ENCODE measurements around the gene EPHA8. TPM values are rescaled to one million over a fixed set of nuclear protein-coding genes. Genes with fewer than 3 reads are reported as not detected.

EPHA8 gene
- polyA plus RNA-seq, 1 donor (not counting 4 experiments of a cell fraction or from before 2014, with no cell fraction given), result 1.0 TPM

DNA sequence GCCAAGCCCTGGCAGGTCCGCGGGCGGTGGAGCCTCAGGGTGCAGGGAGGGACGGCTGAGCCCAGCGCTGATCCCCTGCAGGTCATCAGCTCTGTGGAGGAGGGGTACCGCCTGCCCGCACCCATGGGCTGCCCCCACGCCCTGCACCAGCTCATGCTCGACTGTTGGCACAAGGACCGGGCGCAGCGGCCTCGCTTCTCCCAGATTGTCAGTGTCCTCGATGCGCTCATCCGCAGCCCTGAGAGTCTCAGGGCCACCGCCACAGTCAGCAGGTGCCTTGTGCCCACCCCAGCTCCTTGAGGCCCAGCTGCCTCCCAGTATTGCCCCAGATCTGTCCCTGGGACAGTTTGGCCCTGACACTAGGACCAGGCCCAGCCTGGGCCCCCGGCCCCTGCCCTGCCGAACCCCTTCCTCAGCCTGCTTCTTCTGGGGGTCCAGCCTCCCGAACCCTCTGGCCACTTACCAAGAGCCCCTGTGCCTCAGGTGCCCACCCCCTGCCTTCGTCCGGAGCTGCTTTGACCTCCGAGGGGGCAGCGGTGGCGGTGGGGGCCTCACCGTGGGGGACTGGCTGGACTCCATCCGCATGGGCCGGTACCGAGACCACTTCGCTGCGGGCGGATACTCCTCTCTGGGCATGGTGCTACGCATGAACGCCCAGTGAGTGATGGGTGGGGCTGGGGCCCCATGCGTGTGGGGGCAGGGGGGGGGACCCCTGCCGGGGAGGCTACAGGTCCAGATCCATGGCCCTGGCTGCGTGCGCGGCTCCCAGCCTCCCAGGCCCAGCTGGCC is 37.7 kb downstream of the EPHA8 start:
- Histone ChIP-seq H3K4me3 (ENCODE audit: control insufficient read depth in 2 of 3, extremely low read depth in 1 of 3, insufficient read depth in 2 of 3, low read depth in 1 of 3, low read length in 3 of 3) (no peak overlapping the region), H4K20me1 (ENCODE audit: control insufficient read depth, extremely low read depth, insufficient read depth, low read length) (no peaks in the 10 kb centered on the region), H3K79me2 (ENCODE audit: control insufficient read depth, insufficient read depth, low read length) (no peaks in the 10 kb centered on the region), H3K9me3 (ENCODE audit: control insufficient read depth, low read depth, low read length) (no peaks in the 10 kb centered on the region), H2AFZ (ENCODE audit: control insufficient read depth, low read length) (no peak overlapping the region), H3K4me2 (ENCODE audit: control insufficient read depth, extremely low read depth, insufficient read depth, low read depth, low read length) (no peak overlapping the region), H3K27me3 (ENCODE audit: control insufficient read depth, extremely low read depth, insufficient read depth, low read length) (peaks cover 22% of the 10 kb centered on the region), H3K4me1 (ENCODE audit: control insufficient read depth, extremely low read depth, insufficient read depth, low read length) (no peaks in the 10 kb centered on the region), H3K9ac (ENCODE audit: control insufficient read depth, extremely low read depth, insufficient read depth, low read length) (no peak overlapping the region), H3K36me3 (ENCODE audit: control insufficient read depth in 2 of 2, extremely low read depth in 1 of 2, insufficient read depth in 2 of 2, low read length in 2 of 2) (no peaks in the 10 kb centered on the region), H3K27ac (ENCODE audit: control insufficient read depth, insufficient read depth, low read length) (no peak overlapping the region), H3K9me1 (ENCODE audit: control insufficient read depth, extremely low read depth, insufficient read depth, low read length) (no peaks in the 10 kb centered on the region)
- no peak for TF ChIP-seq EZH2 (IDR thresholded peaks at IDR 0.05; ENCODE audit: low read length)
- TF ChIP-seq, protein P1, sequence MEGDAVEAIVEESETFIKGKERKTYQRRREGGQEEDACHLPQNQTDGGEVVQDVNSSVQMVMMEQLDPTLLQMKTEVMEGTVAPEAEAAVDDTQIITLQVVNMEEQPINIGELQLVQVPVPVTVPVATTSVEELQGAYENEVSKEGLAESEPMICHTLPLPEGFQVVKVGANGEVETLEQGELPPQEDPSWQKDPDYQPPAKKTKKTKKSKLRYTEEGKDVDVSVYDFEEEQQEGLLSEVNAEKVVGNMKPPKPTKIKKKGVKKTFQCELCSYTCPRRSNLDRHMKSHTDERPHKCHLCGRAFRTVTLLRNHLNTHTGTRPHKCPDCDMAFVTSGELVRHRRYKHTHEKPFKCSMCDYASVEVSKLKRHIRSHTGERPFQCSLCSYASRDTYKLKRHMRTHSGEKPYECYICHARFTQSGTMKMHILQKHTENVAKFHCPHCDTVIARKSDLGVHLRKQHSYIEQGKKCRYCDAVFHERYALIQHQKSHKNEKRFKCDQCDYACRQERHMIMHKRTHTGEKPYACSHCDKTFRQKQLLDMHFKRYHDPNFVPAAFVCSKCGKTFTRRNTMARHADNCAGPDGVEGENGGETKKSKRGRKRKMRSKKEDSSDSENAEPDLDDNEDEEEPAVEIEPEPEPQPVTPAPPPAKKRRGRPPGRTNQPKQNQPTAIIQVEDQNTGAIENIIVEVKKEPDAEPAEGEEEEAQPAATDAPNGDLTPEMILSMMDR (optimal IDR thresholded peaks at IDR 0.05 in 1 of 3, IDR thresholded peaks at IDR 0.05 in 1 of 3, conservative IDR thresholded peaks at IDR 0.05 in 1 of 3; ENCODE audit: extremely low read depth in 1 of 3, insufficient read depth in 2 of 3, low read length in 3 of 3), result no peak
- DNase-seq (ENCODE audit: low read depth, low spot score) (no peak), FAIRE-seq (no peak)
- dilution Hi-C loops (cut with MboI; ENCODE audit: extremely low pct_ligation_motif_present, low sequenced_read_pairs), result no loop called here

DNA sequence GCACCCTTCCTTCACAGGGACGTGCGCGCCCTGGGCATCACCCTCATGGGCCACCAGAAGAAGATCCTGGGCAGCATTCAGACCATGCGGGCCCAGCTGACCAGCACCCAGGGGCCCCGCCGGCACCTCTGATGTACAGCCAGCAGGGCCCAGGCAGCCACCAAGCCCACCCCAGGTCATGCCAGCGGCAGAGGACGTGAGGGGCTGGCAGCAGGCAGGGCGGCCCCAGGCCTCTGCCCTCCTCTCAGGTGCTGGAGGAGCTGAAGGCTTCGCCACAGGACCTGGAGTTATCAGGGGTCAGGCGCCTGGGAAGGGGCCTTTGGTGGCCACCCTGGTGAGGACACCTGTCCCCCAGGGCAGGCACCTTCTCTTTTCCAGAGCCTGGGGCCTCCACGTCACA is 38.3 kb downstream of the EPHA8 start:
- DNase-seq (ENCODE audit: low read depth, low spot score) (no peak), FAIRE-seq (no peak)
- H2AFZ ChIP-seq (ENCODE audit: control insufficient read depth, low read length), result no peak overlapping the region
- no peak overlapping the region for H3K27ac ChIP-seq (ENCODE audit: control insufficient read depth, insufficient read depth, low read length)
- no peaks in the 10 kb centered on the region for H3K36me3 ChIP-seq (ENCODE audit: control insufficient read depth in 2 of 2, extremely low read depth in 1 of 2, insufficient read depth in 2 of 2, low read length in 2 of 2)
- H3K4me2 ChIP-seq (ENCODE audit: control insufficient read depth, extremely low read depth, insufficient read depth, low read depth, low read length), result no peak overlapping the region
- H3K79me2 ChIP-seq (ENCODE audit: control insufficient read depth, insufficient read depth, low read length), result no peaks in the 10 kb centered on the region
- H3K9me3 ChIP-seq (ENCODE audit: control insufficient read depth, low read depth, low read length), result no peaks in the 10 kb centered on the region
- no peak for TF ChIP-seq EZH2 (IDR thresholded peaks at IDR 0.05; ENCODE audit: low read length)
- TF ChIP-seq, protein P1 (optimal IDR thresholded peaks at IDR 0.05 in 1 of 3, IDR thresholded peaks at IDR 0.05 in 1 of 3, conservative IDR thresholded peaks at IDR 0.05 in 1 of 3; ENCODE audit: extremely low read depth in 1 of 3, insufficient read depth in 2 of 3, low read length in 3 of 3), result no peak
- peaks cover 24% of the 10 kb centered on the region for H3K27me3 ChIP-seq (ENCODE audit: control insufficient read depth, extremely low read depth, insufficient read depth, low read length)
- no peaks in the 10 kb centered on the region for H4K20me1 ChIP-seq (ENCODE audit: control insufficient read depth, extremely low read depth, insufficient read depth, low read length)
- dilution Hi-C loops (cut with MboI; ENCODE audit: extremely low pct_ligation_motif_present, low sequenced_read_pairs), result no loop called here
- H3K4me1 ChIP-seq (ENCODE audit: control insufficient read depth, extremely low read depth, insufficient read depth, low read length), result no peaks in the 10 kb centered on the region
- no peaks in the 10 kb centered on the region for H3K9me1 ChIP-seq (ENCODE audit: control insufficient read depth, extremely low read depth, insufficient read depth, low read length)
- no peak overlapping the region for H3K4me3 ChIP-seq (ENCODE audit: control insufficient read depth in 2 of 3, extremely low read depth in 1 of 3, insufficient read depth in 2 of 3, low read depth in 1 of 3, low read length in 3 of 3)
- no peak overlapping the region for H3K9ac ChIP-seq (ENCODE audit: control insufficient read depth, extremely low read depth, insufficient read depth, low read length)

Data from keratinocyte (primary cell).